ENCODE data around the gene HOXB4.

The HOXB4 gene

DNA sequence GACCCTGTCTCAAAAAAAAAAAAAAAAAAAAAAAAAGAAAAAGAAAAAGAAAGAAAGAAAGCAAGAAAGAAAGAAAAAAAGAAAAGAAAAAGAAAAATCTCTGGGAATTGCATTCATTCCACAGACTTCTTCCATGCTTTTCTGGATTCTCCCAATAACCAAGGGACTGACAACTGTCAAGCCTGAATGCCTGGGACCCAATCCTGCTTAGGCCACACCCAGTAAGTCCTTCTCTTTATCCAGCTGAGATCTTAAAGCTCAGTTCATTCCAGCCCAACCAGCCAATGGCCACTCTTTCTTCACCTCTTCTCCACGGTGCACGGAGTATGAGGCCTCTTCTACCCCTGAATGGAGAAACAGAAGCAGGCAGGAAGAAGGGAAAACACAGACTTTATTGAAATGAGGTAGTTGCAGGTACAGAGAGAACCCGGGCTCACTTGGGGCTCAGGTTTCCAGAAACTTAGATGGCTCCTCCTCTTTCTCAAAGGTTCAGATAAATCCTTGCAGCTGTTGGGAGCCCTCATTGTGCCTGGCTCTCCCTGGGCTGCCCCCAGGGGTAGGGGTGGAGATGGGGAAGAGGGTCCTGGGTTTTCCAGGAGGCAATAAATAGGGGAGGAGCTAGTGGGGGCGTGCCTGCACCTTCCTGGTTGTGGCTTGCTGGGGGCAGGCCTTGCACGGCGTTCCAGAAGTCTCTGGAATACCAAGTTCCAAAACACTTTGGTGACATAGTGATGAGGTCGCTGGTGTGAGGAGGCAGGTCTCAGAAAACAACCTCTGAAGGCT, 49.8 kb downstream of the HOXB4 start:
- TF ChIP-seq, protein P1, sequence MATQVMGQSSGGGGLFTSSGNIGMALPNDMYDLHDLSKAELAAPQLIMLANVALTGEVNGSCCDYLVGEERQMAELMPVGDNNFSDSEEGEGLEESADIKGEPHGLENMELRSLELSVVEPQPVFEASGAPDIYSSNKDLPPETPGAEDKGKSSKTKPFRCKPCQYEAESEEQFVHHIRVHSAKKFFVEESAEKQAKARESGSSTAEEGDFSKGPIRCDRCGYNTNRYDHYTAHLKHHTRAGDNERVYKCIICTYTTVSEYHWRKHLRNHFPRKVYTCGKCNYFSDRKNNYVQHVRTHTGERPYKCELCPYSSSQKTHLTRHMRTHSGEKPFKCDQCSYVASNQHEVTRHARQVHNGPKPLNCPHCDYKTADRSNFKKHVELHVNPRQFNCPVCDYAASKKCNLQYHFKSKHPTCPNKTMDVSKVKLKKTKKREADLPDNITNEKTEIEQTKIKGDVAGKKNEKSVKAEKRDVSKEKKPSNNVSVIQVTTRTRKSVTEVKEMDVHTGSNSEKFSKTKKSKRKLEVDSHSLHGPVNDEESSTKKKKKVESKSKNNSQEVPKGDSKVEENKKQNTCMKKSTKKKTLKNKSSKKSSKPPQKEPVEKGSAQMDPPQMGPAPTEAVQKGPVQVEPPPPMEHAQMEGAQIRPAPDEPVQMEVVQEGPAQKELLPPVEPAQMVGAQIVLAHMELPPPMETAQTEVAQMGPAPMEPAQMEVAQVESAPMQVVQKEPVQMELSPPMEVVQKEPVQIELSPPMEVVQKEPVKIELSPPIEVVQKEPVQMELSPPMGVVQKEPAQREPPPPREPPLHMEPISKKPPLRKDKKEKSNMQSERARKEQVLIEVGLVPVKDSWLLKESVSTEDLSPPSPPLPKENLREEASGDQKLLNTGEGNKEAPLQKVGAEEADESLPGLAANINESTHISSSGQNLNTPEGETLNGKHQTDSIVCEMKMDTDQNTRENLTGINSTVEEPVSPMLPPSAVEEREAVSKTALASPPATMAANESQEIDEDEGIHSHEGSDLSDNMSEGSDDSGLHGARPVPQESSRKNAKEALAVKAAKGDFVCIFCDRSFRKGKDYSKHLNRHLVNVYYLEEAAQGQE (IDR thresholded peaks at IDR 0.05; ENCODE audit: insufficient read depth in 1 of 2, low read depth in 2 of 2, low read length in 2 of 2) = no peak

DNA sequence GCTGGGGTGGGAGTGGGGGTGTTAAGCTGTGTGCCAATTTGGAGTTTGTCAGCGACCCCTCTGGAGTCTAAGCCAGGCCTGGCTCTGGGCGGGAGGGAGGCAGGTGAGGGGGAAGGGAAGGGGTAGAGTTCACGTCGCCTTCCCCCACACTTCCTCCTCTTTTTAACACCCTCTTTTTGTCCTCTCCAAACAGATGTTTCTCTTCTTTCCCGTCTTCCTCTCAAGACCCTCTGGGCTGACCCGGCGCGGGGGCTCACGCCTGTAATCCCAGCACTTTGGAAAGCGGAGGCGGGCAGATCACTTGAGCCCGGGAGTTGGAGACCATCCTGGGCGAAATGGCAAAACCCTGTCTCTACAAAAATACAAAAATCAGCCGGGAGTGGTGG, 50.6 kb downstream of the HOXB4 start:
- TF ChIP-seq POLR2AphosphoS5 (IDR thresholded peaks at IDR 0.05; ENCODE audit: low read depth, low read length) = no peak
- no peak for TF ChIP-seq SIN3A (IDR thresholded peaks at IDR 0.05; ENCODE audit: borderline replicate concordance, insufficient read depth, low read length)
- no peak for TF ChIP-seq TAF1 (IDR thresholded peaks at IDR 0.05; ENCODE audit: borderline replicate concordance, insufficient read depth, low read length)
- TF ChIP-seq, protein P1 (IDR thresholded peaks at IDR 0.05; ENCODE audit: insufficient read depth in 1 of 2, low read depth in 2 of 2, low read length in 2 of 2) = no peak
- no peak for TF ChIP-seq FOXP2 (optimal IDR thresholded peaks at IDR 0.05; ENCODE audit: borderline replicate concordance, extremely low read depth, extremely low read length, insufficient read depth)

DNA sequence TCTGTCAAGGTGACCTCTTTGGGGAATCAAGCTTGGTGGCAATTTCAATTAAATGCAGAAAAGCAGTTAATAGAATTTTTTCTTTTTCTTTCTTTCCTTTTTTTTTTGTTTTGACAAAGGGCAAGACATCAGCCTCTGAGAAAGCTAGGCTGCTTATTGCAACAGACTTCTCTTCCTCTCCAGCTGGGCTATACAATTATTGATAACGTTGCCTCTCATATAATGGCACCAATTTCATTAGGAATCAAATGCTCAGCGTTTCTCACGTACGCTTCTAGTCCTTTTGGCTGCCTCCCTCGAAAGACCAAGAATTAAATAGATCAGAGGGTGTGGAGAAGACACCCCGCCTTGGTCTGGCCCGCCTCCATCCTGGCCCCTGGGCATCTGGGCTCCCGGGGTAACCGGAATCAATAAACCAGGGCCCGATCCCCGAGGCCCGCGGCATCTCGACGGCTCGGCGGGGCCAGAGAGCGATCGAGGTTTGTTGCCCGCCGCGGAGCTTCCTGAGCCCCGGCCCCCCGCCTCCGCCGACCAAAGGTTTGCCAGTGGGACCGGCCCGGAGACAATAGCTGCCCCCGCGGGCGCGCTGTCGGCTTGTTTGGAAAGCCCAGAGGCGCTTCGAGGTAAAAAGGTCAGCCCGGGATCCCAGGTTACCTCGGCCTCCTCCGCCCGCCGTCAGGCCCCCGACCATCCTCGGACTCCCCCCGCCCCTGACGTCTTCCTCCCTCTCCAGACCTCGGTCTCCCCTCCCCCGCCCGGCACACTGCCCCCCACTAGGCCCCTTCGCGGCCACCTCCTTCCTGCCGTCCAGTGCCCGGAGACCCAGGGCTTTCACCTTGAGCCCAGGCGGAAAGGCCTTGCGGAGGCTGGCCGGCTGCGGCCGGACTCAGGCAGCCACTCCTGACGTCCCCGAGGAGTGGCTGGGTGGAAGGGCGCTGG, 51.3 kb downstream of the HOXB4 start:
- TF ChIP-seq SIN3A (IDR thresholded peaks at IDR 0.05; ENCODE audit: borderline replicate concordance, insufficient read depth, low read length) = no peak
- no peak for TF ChIP-seq POLR2AphosphoS5 (IDR thresholded peaks at IDR 0.05; ENCODE audit: low read depth, low read length)
- no peak for TF ChIP-seq FOXP2 (optimal IDR thresholded peaks at IDR 0.05; ENCODE audit: borderline replicate concordance, extremely low read depth, extremely low read length, insufficient read depth)
- TF ChIP-seq, protein P1 (IDR thresholded peaks at IDR 0.05; ENCODE audit: insufficient read depth in 1 of 2, low read depth in 2 of 2, low read length in 2 of 2) = no peak
- TF ChIP-seq TAF1 (IDR thresholded peaks at IDR 0.05; ENCODE audit: borderline replicate concordance, insufficient read depth, low read length) = no peak
